Esophagus squamous epithelium (tissue), 4 donors: Measurements from ENCODE around the gene AP1S3.

Experiments used
- POLR2A ChIP-seq, 4 donors: fragments of 450-650 bp; IDR thresholded peaks; one replicate each; pipeline ENCODE4 v1.6.1; 2017; ENCODE audit warnings: antibody characterized with exemption in 4 of 4, mild to moderate bottlenecking in 4 of 4, moderate library complexity in 3 of 4
- TF ChIP-seq, protein P1 (sequence below), 6 experiments: fragments of 450-650 bp in 4 of 6; fragments of 200-600 bp in 2 of 6; sonication (generic) in 2 of 6; IDR thresholded peaks; one replicate each; pipeline ENCODE4 v1.5.1; 2016 to 2019; ENCODE audit warnings: antibody characterized with exemption in 6 of 6, mild to moderate bottlenecking in 4 of 6, moderate library complexity in 4 of 6

DNA sequence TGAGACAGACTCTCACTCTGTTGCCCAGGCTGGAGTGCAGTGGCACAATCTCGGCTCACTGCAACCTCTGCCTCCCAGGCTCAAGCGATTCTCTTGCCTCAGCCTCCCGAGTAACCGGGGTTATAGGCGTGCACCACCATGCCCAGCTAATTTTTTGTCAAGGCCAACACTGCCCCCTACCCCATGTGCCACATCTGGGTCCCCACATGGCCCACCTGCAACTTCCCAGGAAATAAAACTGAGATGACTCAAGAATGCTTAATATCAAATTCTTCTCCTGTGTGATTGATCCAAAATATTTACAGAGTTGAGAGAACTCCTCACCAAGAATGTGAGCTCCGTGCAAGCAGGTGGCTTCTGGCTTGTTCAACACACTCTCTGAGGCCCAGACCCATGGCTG lies 9.1 kb downstream of the AP1S3 start:
- TF ChIP-seq, protein P1, sequence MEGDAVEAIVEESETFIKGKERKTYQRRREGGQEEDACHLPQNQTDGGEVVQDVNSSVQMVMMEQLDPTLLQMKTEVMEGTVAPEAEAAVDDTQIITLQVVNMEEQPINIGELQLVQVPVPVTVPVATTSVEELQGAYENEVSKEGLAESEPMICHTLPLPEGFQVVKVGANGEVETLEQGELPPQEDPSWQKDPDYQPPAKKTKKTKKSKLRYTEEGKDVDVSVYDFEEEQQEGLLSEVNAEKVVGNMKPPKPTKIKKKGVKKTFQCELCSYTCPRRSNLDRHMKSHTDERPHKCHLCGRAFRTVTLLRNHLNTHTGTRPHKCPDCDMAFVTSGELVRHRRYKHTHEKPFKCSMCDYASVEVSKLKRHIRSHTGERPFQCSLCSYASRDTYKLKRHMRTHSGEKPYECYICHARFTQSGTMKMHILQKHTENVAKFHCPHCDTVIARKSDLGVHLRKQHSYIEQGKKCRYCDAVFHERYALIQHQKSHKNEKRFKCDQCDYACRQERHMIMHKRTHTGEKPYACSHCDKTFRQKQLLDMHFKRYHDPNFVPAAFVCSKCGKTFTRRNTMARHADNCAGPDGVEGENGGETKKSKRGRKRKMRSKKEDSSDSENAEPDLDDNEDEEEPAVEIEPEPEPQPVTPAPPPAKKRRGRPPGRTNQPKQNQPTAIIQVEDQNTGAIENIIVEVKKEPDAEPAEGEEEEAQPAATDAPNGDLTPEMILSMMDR (IDR thresholded peaks at IDR 0.05) = no peak
- TF ChIP-seq POLR2A (IDR thresholded peaks at IDR 0.05) = no peak
